SK-N-SH (cell line): ENCODE results near the gene RBMS1.
A peak's percentile ranks its signal among the peaks of the same experiment; 100 is the strongest.

Experiments
- FOXM1 ChIP-seq: IDR thresholded peaks from 2 replicates; pipeline ENCODE4 v1.4.0; 2012; ENCODE audit warnings: low read depth, mild to moderate bottlenecking
- NFIC ChIP-seq: IDR thresholded peaks from 2 replicates; pipeline ENCODE4 v1.4.0; 2012; ENCODE audit warnings: borderline replicate concordance
- SMC3 ChIP-seq: IDR thresholded peaks from 2 replicates; pipeline ENCODE4 v1.6.1; 2012; ENCODE audit warnings: low read depth, low read length, improper control_type of control experiment
- TF ChIP-seq, protein P1 (sequence below): fragments of 200-600 bp; sonication (generic); IDR thresholded peaks from 2 replicates; pipeline ENCODE4 v1.6.1; 2017; ENCODE audit warnings: antibody characterized with exemption, mild to moderate bottlenecking, moderate library complexity
- TF ChIP-seq, protein P2 (sequence below): IDR thresholded peaks from 2 replicates; pipeline ENCODE4; 2012

DNA sequence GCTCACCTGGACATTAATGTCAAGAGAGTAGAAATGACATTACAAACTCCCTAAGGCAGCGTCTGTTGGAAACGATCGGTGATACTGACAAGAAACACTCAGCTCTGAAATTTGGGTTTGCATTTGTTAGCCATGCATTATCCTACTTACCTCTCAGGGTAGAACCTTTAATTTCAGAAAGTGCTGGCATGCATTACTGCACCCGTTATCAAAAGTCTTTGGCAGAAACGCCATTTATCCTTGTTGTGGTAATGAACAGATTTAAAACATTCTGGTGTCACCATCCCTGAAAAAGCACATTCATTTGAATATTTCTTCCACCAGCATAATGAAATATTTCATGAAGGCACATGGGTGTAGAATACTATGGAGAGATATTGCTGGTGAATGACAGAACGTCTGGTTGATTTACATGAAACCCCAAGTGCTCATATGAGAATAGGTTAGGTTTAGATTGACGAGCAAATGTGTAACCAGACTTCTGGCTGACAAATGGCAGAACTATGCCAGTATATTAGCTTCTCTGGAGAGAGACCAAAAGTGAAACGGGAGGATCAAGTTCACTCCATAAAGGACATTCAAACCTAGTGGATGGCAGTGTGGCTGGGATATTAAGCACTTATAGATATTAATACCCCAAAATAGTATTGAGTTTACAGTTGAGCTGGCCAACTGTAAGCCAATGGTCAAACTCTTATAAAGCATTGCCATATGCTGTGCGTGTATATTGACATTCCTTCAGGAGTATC, 240.0 kb downstream of the RBMS1 start:
- no peak for TF ChIP-seq FOXM1
- TF ChIP-seq, protein P1, sequence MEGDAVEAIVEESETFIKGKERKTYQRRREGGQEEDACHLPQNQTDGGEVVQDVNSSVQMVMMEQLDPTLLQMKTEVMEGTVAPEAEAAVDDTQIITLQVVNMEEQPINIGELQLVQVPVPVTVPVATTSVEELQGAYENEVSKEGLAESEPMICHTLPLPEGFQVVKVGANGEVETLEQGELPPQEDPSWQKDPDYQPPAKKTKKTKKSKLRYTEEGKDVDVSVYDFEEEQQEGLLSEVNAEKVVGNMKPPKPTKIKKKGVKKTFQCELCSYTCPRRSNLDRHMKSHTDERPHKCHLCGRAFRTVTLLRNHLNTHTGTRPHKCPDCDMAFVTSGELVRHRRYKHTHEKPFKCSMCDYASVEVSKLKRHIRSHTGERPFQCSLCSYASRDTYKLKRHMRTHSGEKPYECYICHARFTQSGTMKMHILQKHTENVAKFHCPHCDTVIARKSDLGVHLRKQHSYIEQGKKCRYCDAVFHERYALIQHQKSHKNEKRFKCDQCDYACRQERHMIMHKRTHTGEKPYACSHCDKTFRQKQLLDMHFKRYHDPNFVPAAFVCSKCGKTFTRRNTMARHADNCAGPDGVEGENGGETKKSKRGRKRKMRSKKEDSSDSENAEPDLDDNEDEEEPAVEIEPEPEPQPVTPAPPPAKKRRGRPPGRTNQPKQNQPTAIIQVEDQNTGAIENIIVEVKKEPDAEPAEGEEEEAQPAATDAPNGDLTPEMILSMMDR, result no peak
- TF ChIP-seq SMC3, result no peak
- TF ChIP-seq NFIC, result no peak
- TF ChIP-seq, protein P2, sequence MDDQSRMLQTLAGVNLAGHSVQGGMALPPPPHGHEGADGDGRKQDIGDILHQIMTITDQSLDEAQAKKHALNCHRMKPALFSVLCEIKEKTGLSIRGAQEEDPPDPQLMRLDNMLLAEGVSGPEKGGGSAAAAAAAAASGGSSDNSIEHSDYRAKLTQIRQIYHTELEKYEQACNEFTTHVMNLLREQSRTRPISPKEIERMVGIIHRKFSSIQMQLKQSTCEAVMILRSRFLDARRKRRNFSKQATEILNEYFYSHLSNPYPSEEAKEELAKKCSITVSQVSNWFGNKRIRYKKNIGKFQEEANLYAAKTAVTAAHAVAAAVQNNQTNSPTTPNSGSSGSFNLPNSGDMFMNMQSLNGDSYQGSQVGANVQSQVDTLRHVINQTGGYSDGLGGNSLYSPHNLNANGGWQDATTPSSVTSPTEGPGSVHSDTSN, result peak; percentile 27; the same call in 1 of the 2 replicates
